CD4-positive, alpha-beta T cell treated with Interleukin-1 beta for 1 hour (primary cell): Measurements from ENCODE around the gene SNX25.
A peak's percentile ranks its signal among the peaks of the same experiment; 100 is the strongest.

ENCODE experiments used
- DNase-seq, 2 donors: peaks; one replicate each; pipeline ENCODE4 v3.0.0-alpha.2; 2020 to 2022

SNX25 gene

DNA sequence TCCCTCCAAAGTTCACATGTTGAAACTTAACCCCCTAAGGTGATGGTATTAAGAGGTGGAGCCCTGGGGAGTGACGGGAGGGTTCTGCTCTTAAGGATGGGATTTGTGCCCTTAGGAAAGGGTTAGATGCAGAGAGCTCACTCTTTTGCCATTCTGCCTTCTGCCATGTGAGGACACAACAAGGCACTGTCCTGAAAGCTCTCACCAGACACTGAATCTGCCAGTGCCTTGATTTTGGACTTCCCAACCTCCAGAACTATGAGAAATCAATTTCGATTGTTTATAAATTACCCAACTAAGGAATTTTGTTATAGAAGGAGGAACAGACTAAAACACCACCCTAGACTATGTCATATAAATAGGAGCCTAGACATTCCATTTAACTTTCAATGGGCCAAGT, 174.7 kb downstream of the SNX25 start:
- DNase-seq, result no peak

DNA sequence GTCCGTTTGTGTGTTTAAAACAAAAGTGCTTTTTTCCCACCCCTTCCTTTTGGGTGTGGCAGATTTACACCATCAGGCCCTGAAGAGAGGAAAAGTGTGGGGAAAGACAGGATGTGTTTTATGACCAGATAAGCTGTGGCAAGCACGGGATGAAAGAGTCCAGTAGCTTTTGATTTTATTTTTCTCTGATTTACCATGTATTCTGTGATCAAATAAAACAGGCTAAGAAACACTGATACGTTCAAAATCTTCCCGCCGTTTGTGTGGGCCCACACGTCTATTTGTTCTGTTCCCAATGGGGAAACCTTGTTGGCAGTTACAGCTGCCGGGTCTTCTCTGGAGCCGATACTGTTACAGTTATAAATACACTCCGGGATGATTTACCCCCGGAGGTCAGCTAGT, 175.5 kb downstream of the SNX25 start:
- DNase-seq, result no peak

DNA sequence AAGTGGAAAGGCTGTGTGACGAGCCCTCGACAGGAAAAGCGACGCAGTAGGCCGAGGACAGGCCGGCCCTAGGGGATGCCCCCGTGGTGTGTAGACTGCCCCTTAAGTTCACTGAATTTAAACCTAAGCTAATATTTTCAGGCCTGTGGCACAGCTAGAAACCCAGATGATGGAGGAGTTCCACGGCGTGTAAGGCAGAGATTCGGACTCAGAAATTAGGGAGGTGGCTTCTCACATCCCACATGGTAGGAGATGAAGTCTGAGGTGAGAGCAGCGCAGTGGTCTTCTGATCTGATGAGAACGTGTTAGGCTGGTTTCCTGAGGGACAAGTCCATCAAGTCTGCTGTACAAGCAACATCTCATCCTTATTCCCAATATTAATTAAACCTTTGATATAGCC, 178.6 kb downstream of the SNX25 start:
- no peak for DNase-seq

DNA sequence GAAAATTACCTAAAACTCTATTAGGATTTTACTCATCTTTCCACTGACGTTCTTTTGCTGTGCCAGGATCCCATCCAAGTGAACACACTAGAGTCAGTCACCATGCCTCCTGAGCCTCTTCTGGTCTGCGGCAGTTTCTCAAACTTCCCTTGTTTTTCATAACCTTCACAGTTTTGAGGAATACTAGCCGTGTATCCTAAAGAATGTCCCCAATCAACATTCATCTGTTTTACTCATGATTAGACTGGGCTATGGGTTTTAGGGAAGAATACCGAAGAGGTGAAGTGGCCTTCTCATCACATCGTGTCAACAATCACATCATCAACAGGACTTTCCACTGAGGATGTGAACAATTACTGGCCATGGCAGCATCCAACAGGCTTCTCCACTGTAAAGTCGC, 181.5 kb downstream of the SNX25 start:
- DNase-seq, result no peak

DNA sequence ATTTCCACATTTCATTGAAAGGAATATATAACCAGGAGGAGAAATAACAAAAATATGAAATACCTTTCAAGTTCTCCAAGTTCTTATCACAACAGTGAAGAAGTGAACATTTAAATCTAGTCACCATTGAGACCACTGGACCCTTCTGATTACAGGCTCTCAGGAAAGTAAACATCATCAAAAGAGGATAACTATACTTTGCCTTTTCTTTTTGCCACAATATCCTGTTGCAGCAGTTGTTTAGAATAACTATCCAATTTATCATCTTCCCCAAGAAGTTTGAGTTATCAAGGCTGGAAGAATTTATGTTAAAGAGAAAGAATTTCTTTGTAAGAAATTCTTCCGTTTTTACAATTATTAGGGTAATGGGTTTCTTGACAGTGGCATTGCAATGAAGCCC, 182.8 kb downstream of the SNX25 start:
- DNase-seq, result no peak

DNA sequence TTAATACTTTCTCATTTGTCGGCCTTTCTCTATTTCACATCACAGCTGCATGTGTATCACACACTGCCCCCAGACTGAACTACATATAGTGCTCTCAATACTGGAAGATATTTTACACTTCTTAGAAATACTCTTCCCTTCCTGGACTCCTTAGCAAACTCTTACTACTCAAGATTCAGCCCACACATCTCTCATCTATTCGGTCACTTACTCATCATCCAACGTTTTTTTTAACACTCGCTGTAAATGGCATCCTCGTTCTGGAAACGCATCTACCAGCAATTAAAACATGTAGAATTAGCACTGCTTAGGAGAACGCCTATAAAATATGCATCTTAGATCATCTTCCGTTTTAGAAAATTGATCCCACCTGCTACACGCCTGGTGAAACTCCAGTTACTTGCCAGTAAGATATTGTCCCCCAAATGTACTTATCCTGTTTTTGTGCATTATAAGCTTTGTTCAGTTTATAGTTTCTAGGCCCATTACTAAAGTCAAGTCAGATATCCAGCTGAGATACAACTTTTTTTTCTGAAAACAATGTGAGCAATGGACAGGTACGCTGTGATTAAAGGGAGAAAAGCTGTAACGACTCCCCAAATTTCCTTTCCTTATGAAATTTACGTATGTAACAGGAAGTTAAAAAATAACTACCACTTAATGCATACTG, 185.3 kb downstream of the SNX25 start:
- peak in 1 of 2 donors; percentile 13 for DNase-seq

DNA sequence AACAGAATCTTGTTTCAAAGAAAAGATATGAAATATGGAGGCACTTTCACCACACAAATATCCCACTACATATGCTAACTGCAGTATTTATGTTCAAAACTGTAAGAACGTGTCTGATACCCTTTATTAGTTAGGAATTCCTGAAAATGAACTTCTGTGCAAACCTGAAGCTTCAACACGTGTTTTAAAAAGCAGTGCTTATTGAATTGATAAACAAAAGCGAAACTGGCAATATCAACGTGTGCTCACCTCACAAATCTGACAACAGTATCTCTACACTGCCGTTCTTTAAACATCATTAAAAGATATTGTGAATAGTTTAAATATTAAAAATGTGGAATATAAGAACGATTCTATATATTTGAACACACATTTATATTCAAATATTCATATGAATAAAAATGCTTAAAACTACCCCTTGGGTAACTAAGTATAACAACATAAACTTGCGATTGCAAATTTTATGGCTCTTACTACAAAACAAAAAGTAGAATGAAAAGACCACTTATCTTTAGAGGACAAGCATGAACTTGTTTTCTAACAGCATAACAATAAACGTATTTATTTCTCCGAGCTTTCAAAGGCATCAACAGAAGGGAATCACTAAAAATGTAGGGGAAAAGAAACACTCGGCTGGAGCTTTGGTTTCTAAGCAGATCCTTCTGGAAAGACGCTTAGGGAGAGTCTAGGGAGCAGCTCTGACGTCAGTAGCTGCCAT, 186.0 kb downstream of the SNX25 start, which contains the start of gene LRP2BP:
Gene LRP2BP, minus strand, starts transcription at position 687 of the 718 bp plus-strand sequence. CDS start 17,738 bp downstream, outside the sequence.
- DNase-seq, result peak in 1 of 2 donors; percentile 45

DNA sequence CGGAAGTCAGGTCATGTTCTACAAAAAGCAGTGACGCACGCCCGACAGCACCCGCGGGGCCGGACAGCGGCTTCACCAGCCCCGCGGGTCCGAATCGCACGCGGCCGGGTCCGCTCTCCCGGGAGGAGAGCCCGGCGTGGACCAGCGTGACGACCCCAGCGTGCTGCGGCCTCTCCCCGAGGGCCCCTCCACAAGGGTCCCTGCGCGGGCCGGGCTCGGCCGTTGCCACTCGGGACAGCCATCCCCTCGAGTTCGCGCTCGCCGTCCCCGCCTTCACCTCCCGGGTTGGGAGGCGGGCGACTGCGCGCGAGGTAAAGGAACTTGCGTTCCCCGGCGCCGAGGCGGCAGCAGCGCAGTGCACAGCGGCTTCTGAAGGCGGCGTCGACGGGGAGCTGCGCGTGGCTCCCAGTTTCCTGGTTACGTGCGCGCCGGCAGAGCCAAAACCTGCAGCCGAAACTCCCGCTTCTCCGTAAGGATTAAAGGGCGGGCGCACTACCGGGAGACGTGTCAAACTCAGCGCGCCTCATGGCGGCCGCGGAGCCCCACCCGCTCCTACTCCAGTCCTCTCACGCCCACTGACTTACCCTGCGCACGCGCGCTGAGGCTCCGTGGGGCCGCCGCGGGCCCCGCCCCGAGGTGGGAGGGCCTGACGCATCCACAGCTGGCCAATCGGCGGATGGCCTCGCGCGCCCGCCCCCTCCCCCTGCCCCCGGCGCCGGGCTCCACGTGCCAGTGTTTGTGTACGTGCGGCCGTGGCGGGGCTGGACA, 186.7 kb downstream of the SNX25 start:
- peak; percentile 97 to 98 for DNase-seq

DNA sequence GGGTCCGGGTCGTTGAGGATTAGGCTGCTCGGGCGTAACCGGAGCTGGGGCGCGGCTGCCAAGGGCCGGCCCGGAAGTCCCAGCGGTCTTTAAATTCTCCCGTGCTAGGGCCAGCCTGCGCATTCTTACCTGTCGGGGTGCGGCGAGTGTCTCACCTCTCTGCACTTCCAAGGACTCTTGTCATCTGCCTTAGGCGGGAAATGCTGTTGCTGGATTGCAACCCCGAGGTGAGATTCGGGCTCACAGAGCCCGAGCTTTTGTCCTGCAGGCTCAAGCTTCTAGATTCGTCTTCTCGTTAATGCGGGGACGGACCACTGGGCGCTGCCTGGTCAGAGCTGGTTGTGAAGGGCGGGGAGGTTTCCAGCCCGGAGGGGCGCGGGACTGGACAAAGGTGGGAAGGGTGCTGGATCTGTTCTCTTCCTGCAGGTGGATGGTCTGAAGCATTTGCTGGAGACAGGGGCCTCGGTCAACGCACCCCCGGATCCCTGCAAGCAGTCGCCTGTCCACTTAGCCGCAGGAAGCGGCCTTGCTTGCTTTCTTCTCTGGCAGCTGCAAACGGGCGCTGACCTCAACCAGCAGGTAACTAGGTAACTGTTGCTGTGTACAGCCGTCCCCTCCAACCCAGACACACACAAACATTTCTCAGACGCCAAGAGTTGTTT, 187.5 kb downstream of the SNX25 start, which contains the start of gene ANKRD37:
Gene ANKRD37, plus strand, starts transcription at position 118 of the 662 bp plus-strand sequence. Its CDS starts 83 bp downstream, at position 201.
- no peak for DNase-seq

DNA sequence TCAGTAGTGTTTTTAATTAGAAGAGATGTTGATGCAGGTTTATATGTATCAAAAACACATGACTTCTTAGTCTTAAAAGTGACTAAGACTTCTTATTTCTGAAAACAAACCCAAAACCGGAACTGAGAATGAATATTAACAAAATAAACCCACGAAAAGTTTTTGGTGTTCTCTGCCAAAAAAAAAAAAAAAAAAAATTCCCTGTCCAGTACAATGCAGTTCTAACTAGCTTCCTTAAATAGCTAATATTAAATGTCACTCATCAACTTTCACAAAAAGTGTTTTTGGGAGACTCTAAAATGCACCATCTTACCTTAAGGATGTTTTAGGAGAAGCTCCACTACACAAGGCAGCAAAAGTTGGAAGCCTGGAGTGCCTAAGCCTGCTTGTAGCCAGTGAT, 189.2 kb downstream of the SNX25 start:
- DNase-seq, result no peak

DNA sequence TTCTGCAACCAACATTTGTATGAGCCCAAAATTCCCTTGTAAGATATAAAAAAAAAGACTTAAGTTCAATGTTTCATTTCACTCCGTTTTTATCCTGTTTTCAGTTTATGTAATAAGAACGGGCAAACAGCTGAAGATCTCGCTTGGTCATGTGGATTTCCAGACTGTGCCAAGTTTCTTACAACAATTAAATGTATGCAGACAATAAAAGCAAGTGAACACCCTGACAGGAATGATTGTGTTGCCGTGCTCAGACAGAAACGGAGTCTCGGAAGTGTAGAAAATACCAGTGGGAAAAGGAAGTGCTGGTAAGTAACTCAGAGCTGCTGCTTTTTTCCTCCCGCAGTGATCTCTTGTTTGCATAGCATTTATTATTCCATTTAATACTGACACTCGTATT, 190.1 kb downstream of the SNX25 start:
- DNase-seq, result no peak

DNA sequence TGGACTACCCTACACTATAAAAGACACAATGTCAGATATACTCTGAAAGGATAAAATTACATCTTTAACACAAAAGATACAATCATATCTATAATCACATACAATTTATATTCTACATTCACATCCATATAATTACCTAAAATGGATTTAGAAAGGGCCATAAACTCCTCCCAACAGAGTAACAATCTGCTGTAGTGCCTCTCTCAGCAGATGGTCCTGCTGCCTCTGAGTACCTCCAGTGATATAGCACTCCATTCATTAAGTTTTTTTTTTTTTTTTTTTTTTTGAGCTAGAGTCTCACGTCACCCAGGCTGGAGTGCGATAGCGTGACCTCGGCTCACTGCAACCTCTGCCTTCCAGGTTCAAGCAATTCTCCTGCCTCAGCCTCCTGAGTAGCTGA, 194.6 kb downstream of the SNX25 start:
- DNase-seq, result no peak

DNA sequence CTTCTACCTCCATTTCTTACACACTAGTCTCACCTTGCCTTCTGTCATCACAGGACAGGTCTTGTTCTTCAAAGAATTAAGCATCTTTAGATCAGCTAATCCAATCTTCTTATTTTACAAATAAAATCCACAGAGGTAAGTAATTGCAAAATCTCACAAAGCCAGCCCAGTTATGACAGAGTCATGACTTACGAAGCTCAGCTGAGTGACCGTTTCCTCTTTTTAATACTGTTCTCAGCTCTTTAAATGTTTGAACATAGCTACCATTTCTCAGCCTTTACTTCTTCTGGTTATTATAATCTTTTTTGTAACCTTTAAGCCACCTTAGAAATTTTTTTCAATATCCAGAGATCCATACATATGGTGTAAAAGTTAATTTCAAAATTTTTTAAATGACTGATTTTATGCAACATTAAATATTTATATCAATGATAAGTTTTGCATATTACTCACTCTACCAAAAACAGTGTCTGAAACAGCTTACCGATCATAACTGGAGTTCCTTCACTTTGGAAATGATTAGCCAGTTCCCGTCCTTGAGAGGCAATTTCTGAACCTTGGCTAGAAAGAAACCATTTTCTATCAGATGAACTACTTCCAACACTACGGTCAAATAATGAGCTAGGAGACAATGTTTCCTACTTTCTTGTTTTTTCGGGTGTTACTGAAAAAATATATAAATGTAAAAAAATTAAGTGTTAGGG, 196.1 kb downstream of the SNX25 start:
- no peak for DNase-seq

DNA sequence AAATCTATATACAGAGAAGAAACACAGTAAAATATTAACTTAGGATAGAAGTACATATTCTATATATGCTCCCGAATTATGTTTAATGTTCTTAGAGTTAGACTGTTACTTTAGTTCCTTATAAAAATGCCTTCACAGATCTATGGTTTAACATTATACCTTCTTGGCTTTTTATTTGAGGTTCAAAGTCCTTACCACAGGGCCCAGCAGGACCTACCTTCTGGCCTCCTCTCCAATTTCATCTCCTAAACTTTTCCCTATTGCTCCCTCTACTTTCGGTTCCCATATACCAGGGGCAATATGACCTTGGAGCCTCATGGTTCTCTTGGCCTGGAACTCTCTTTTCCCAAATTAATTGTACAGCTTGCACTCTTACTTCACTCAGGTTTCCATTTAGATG, 199.0 kb downstream of the SNX25 start:
- DNase-seq, result no peak

DNA sequence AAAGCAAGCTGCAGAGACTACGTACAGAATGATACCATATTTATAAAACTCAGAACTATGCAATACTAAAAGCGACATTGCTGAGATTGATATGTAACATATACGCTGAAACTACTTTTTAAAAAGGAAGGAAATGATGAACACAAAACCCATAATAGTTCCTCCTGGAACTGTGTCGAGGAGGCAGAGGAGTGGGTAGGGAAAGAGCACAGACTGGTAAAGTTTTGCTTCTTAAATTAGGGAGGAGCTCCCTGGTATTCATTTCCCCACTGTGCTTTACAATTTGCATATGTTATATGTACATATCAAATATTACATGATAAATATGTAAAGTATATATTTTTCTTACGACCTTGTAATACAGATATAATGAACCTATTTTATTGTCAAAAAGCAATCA, 202.5 kb downstream of the SNX25 start:
- no peak for DNase-seq

DNA sequence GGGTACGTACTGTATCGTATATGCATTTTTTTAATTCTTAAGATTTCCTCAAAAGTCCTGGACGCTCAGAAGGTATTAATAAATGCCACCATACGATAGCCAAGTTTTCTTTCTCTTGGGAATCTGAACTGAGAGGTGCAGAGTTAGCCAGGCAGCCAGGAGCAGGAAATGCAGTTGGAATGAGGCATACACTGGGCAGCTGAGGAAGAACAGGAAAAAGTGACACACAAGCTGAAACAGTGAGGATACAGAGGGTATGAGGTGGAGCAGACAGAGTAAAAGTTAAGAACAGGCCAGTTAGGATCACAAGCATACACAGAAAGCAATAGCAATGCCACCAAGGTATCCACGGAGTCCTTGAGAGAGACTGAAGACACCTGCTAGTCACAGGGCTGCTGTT, 203.0 kb downstream of the SNX25 start:
- no peak for DNase-seq
